CD4-positive, alpha-beta T cell treated with Interleukin-6 for 4 hours (primary cell): ENCODE data around the gene C10orf143.

Source experiments
- DNase-seq: peaks from one replicate; pipeline ENCODE4 v3.0.0-alpha.2; 2020; ENCODE audit warnings: mixed read lengths

Gene C10orf143

GRCh38 chr10:130052193-130052592, 58.4 kb downstream of the C10orf143 start:
- DNase-seq = no peak

- no peak for DNase-seq
Observed at GRCh38 chr10:130050721-130051120, 59.9 kb downstream of the C10orf143 start.

GRCh38 chr10:130049987-130050386, 60.6 kb downstream of the C10orf143 start:
- DNase-seq = no peak

- DNase-seq = no peak
Observed at GRCh38 chr10:130049244-130049643, 61.4 kb downstream of the C10orf143 start.

- no peak for DNase-seq
Observed at GRCh38 chr10:130048081-130048480, 62.5 kb downstream of the C10orf143 start.

- DNase-seq = no peak
Observed at GRCh38 chr10:130047336-130047735, 63.3 kb downstream of the C10orf143 start.

- no peak for DNase-seq
Observed at GRCh38 chr10:130046591-130046990, 64.0 kb downstream of the C10orf143 start.

- DNase-seq = no peak
Observed at GRCh38 chr10:130045801-130046321, 64.8 kb downstream of the C10orf143 start.

GRCh38 chr10:130045091-130045652, 65.5 kb downstream of the C10orf143 start:
- DNase-seq = no peak

GRCh38 chr10:130044067-130045061, 66.3 kb downstream of the C10orf143 start:
- DNase-seq = no peak

- no peak for DNase-seq
Observed at GRCh38 chr10:130043491-130043890, 67.1 kb downstream of the C10orf143 start.

GRCh38 chr10:130042381-130042780, 68.2 kb downstream of the C10orf143 start:
- no peak for DNase-seq

GRCh38 chr10:130041451-130042371, 68.9 kb downstream of the C10orf143 start:
- no peak for DNase-seq

- no peak for DNase-seq
Observed at GRCh38 chr10:130040817-130041330, 69.8 kb downstream of the C10orf143 start.

- DNase-seq = no peak
Observed at GRCh38 chr10:130040351-130040750, 70.3 kb downstream of the C10orf143 start.

- DNase-seq = no peak
Observed at GRCh38 chr10:130039141-130039540, 71.5 kb downstream of the C10orf143 start.

GRCh38 chr10:130038611-130039109, 72.0 kb downstream of the C10orf143 start:
- no peak for DNase-seq

- DNase-seq = no peak
Observed at GRCh38 chr10:130038019-130038555, 72.5 kb downstream of the C10orf143 start.

GRCh38 chr10:130037169-130037661, 73.4 kb downstream of the C10orf143 start:
- no peak for DNase-seq

GRCh38 chr10:130036296-130037065, 74.1 kb downstream of the C10orf143 start:
- no peak for DNase-seq

- DNase-seq = no peak
Observed at GRCh38 chr10:130029209-130029608, 81.4 kb downstream of the C10orf143 start.
